Left ventricle myocardium inferior (tissue), 1 donor: ENCODE data around the gene AMBRA1. TPM values are rescaled to one million over a fixed set of nuclear protein-coding genes. Genes with fewer than 3 reads are reported as not detected.

Source experiments
- DNase-seq: peaks from one replicate; pipeline ENCODE4 v3.0.0-alpha.2; 2020
- H3K27ac ChIP-seq: fragments of 200-600 bp; replicated peaks from 2 replicates; pipeline ENCODE4 v1.8.0; 2021
- H3K27me3 ChIP-seq: fragments of 200-600 bp; 2 replicates; pipeline ENCODE4 v1.8.0; 2021; ENCODE audit warnings: low read depth
- H3K36me3 ChIP-seq: fragments of 200-600 bp; 2 replicates; pipeline ENCODE4 v1.8.0; 2021
- H3K4me1 ChIP-seq: fragments of 200-600 bp; 2 replicates; pipeline ENCODE4 v1.8.0; 2021
- H3K4me3 ChIP-seq: fragments of 200-600 bp; 2 replicates; pipeline ENCODE4 v1.8.0; 2021; ENCODE audit warnings: mild to moderate bottlenecking, moderate library complexity
- H3K9me3 ChIP-seq: fragments of 200-600 bp; replicated peaks from 2 replicates; pipeline ENCODE4 v1.8.0; 2021
- CTCF ChIP-seq: fragments of 200-600 bp; IDR thresholded peaks from 2 replicates; pipeline ENCODE4 v1.8.0; 2021; ENCODE audit warnings: antibody characterized with exemption, mild to moderate bottlenecking, borderline replicate concordance
- intact Hi-C: fragments of 100-400 bp; cut with micrococcal nuclease; formaldehyde crosslinking; loops from one replicate; pipeline ENCODE4 v1.11.0; 2022
- total RNA-seq: library from RNA; stranded (reverse); fragmentation: NEBNext Ultra II Directional; extraction: Animal tissue kit (Norgen Biotek cat#: 25700); gene quantifications from one replicate; pipeline ENCODE4 v1.2.1, GENCODE V29; 2021
- donor health status: DM: no; HTN: yes; CAD: no; lungs with severe emphysema.

The AMBRA1 gene
- total RNA-seq, 1 donor from 2014 or later, result 14.2 TPM

- Histone ChIP-seq H3K4me1 (peaks cover 22% of the 10 kb centered on the region), H3K4me3 (no peak overlapping the region), H3K27ac (no peak overlapping the region), H3K36me3 (no peaks in the 10 kb centered on the region), H3K27me3 (no peaks in the 10 kb centered on the region), H3K9me3 (peaks cover 3% of the 10 kb centered on the region)
- TF ChIP-seq CTCF, result no peak
- intact Hi-C loops, result no loop called here
- DNase-seq, result no peak
Measured at GRCh38 chr11:46582588-46582987, 11.2 kb downstream of the AMBRA1 start.

- Histone ChIP-seq H3K27me3 (no peaks in the 10 kb centered on the region), H3K36me3 (no peaks in the 10 kb centered on the region), H3K4me3 (no peak overlapping the region), H3K4me1 (peaks cover 42% of the 10 kb centered on the region), H3K27ac (no peak overlapping the region), H3K9me3 (peaks cover 3% of the 10 kb centered on the region)
- intact Hi-C loops, result no loop called here
- no peak for TF ChIP-seq CTCF
- no peak for DNase-seq
Measured at GRCh38 chr11:46577058-46577457, 16.8 kb downstream of the AMBRA1 start.

- Histone ChIP-seq H3K4me1 (peaks cover 53% of the 10 kb centered on the region), H3K4me3 (no peak overlapping the region), H3K9me3 (peaks cover 3% of the 10 kb centered on the region), H3K36me3 (no peaks in the 10 kb centered on the region), H3K27me3 (no peaks in the 10 kb centered on the region), H3K27ac (no peak overlapping the region)
- intact Hi-C loops, result no loop called here
- TF ChIP-seq CTCF, result no peak
- no peak for DNase-seq
Measured at GRCh38 chr11:46574656-46575055, 19.2 kb downstream of the AMBRA1 start.

GRCh38 chr11:46570790-46571398 is 22.9 kb downstream of the AMBRA1 start:
- Histone ChIP-seq H3K4me1 (peaks cover 32% of the 10 kb centered on the region), H3K36me3 (no peaks in the 10 kb centered on the region), H3K4me3 (no peak overlapping the region), H3K27me3 (no peaks in the 10 kb centered on the region), H3K27ac (no peak overlapping the region), H3K9me3 (peaks cover 3% of the 10 kb centered on the region)
- TF ChIP-seq CTCF, result no peak
- intact Hi-C loops, result no loop called here
- no peak for DNase-seq

- no peak for DNase-seq
- Histone ChIP-seq H3K4me1 (peaks cover 29% of the 10 kb centered on the region), H3K9me3 (no peaks in the 10 kb centered on the region), H3K27ac (no peak overlapping the region), H3K36me3 (no peaks in the 10 kb centered on the region), H3K4me3 (no peak overlapping the region), H3K27me3 (no peaks in the 10 kb centered on the region)
- no peak for TF ChIP-seq CTCF
- intact Hi-C loops, result no loop called here
Measured at GRCh38 chr11:46565232-46565840, 28.5 kb downstream of the AMBRA1 start.
